GM13976 (cell line): ENCODE measurements around the gene NBAS.

Source experiments
- DNase-seq: peaks from one replicate; pipeline ENCODE4 v3.0.0; 2012; ENCODE audit warnings: low spot score
- CTCF ChIP-seq: IDR thresholded peaks from 2 replicates; pipeline ENCODE4 v1.5.1; 2012; ENCODE audit warnings: borderline replicate concordance, mild to moderate bottlenecking; ENCODE audit not compliant: insufficient read depth; ENCODE audit errors: extremely low read depth, missing control alignments, control extremely low read depth
- in situ Hi-C: fragments of 300-500 bp; cut with MboI; formaldehyde crosslinking; loops from one replicate; pipeline ENCODE4 v1.12.0; 2022; ENCODE audit warnings: low sequenced_read_pairs, mixed read lengths, inconsistent platforms; ENCODE audit not compliant: unreplicated experiment

The NBAS gene

GRCh38 chr2:15369129-15369528, 192.0 kb downstream of the NBAS start:
- TF ChIP-seq CTCF: no peak
- in situ Hi-C loops: no loop called here
- DNase-seq: no peak

GRCh38 chr2:15367715-15368114, 193.4 kb downstream of the NBAS start:
- in situ Hi-C loops: no loop called here
- no peak for TF ChIP-seq CTCF
- DNase-seq: no peak

GRCh38 chr2:15367205-15367604, 193.9 kb downstream of the NBAS start:
- TF ChIP-seq CTCF: no peak
- no peak for DNase-seq
- in situ Hi-C loops: no loop called here

- in situ Hi-C loops: no loop called here
- TF ChIP-seq CTCF: no peak
- no peak for DNase-seq
Measured at GRCh38 chr2:15365411-15365810, 195.7 kb downstream of the NBAS start.

- TF ChIP-seq CTCF: no peak
- in situ Hi-C loops: no loop called here
- no peak for DNase-seq
Measured at GRCh38 chr2:15364561-15364960, 196.6 kb downstream of the NBAS start.

- no peak for TF ChIP-seq CTCF
- in situ Hi-C loops: no loop called here
- DNase-seq: no peak
Measured at GRCh38 chr2:15363734-15364133, 197.4 kb downstream of the NBAS start.

- in situ Hi-C loops: no loop called here
- no peak for DNase-seq
- no peak for TF ChIP-seq CTCF
Measured at GRCh38 chr2:15363142-15363541, 198.0 kb downstream of the NBAS start.
